Tibial nerve (tissue), 4 donors: ENCODE results near the gene SCUBE3.

Source experiments
- CTCF ChIP-seq, 5 experiments: fragments of 200-600 bp in 3 of 5; fragments of 450-650 bp in 2 of 5; sonication (generic) in 3 of 5; IDR thresholded peaks; one replicate each; pipeline ENCODE4 v1.5.1; 2016 to 2019; ENCODE audit warnings: antibody characterized with exemption in 5 of 5, mild to moderate bottlenecking in 3 of 5, moderate library complexity in 2 of 5
- EP300 ChIP-seq, 2 donors: sonication (generic); formaldehyde crosslinking; IDR thresholded peaks; one replicate each; pipeline ENCODE4 v1.6.1; 2017; ENCODE audit warnings: antibody characterized with exemption in 2 of 2, mild to moderate bottlenecking in 1 of 2
- POLR2A ChIP-seq, 2 donors: fragments of 450-650 bp; IDR thresholded peaks; one replicate each; pipeline ENCODE4 v1.6.1; 2017; ENCODE audit warnings: antibody characterized with exemption in 2 of 2, mild to moderate bottlenecking in 2 of 2, moderate library complexity in 2 of 2

GRCh38 chr6:35267446-35267845 is 53.7 kb downstream of the SCUBE3 start:
- TF ChIP-seq CTCF (IDR thresholded peaks at IDR 0.05) = no peak
- no peak for TF ChIP-seq POLR2A (IDR thresholded peaks at IDR 0.05)
- no peak for TF ChIP-seq EP300 (IDR thresholded peaks at IDR 0.05)
